ENCODE results near the gene ATXN2. TPM values are rescaled to one million over a fixed set of nuclear protein-coding genes. Genes with fewer than 3 reads are reported as not detected.
"Not testable (repeated sequence)": the region's sequence is repeated elsewhere in the genome, so short reads cannot be mapped to it uniquely, and the experiment has no call there.

The ATXN2 gene
- total RNA-seq, 2 experiments from 2014 or later, result 37.2 to 42.3 TPM

GRCh38 chr12:111595341-111595835 is 3.7 kb downstream of the ATXN2 start:
- H3K27ac Mint-ChIP-seq; H3K9me3 Mint-ChIP-seq; H3K27me3 Mint-ChIP-seq; H3K4me3 Mint-ChIP-seq; H3K36me3 Mint-ChIP-seq; DNase-seq; ATAC-seq (ENCODE audit: low read depth): not testable (repeated sequence)
- H3K4me1 Mint-ChIP-seq, result peaks cover 24% of the 10 kb centered on the region
- POLR2A ChIA-PET, result interaction anchor here (0.9 kb wide), 1 partner anchor 9 kb away, joined by 4 read pairs; no protein-coding TSS in a partner anchor

DNA sequence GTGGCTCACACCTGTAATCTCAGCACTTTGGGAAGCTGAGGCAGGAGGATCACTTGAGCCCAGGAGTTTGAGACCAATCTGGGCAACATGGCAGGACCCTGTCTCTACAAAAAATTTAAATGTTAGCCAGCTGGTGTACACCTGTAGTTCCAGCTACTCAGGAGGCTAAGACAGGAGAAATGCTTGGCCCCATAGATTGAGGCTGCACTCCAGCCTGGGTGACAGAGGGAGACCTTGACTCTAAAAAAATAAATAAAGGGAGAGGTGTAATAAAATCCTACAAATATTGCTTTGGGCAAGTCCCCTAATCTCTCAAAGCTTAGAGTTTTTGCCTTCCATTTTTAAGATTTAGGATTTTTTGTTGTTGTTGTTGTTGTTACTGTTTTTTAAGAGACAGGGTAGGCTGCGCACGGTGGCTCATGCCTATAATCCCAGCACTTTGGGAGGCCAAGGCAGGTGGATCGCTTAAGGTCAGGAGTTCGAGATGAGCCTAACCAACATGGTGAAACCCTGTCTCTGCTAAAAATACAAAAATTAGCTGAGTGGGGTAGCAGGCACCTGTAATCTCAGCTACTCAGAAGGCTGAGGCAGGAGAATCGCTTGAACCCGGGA is 7.6 kb downstream of the ATXN2 start:
- POLR2A ChIA-PET, result interaction anchor here (0.7 kb wide), 1 partner anchor 11 kb away, joined by 3 read pairs; no protein-coding TSS in a partner anchor
- H3K27me3 Mint-ChIP-seq; H3K9me3 Mint-ChIP-seq; H3K4me3 Mint-ChIP-seq; ATAC-seq (ENCODE audit: low read depth); DNase-seq; H3K36me3 Mint-ChIP-seq; H3K27ac Mint-ChIP-seq: not testable (repeated sequence)
- peaks cover 12% of the 10 kb centered on the region for H3K4me1 Mint-ChIP-seq

DNA sequence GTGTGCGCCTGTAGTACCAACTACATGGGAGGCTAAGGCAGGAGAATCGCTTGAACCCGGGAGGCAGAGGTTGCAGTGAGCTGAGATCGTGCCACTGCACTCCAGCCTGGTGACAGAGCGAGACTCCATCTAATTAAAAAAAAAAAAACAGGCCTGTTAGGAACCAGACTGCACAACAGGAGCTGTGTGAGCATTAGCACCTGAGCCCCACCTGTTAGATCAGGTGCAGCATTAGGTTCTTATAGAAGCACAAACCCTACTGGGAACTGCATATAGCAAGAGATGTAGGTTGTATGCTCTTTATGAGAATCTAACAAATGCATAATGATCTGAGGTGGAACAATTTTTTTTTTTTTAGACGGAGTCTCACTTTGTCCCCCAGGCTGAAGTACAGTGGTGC is 8.6 kb downstream of the ATXN2 start:
- POLR2A ChIA-PET, result no interaction called here

DNA sequence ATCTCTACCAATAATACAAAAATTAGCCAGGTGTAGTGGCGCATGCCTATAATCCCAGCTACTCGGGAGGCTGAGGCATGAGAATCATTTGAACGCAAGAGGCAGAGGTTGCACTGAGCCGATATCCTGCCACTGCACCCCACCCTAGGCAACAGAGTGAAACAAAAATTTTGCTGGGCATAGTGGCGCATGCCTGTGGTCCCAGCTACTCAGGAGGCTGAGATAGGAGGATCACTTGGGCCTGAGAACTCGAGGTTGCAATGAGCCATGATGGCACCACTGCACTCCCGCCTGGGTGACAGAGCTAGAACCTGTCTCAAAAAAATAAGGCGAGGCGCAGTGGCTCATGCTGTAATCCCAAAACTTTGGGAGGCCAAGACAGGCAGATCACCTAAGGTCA is 9.5 kb downstream of the ATXN2 start:
- H3K4me1 Mint-ChIP-seq, result peaks cover 3% of the 10 kb centered on the region
- no peak overlapping the region for H3K27ac Mint-ChIP-seq
- H3K36me3 Mint-ChIP-seq, result peaks cover 3% of the 10 kb centered on the region
- POLR2A ChIA-PET, result no interaction called here
- H3K4me3 Mint-ChIP-seq, result no peak overlapping the region
- DNase-seq (no peak), ATAC-seq (ENCODE audit: low read depth) (no peak)
- no peaks in the 10 kb centered on the region for H3K9me3 Mint-ChIP-seq
- H3K27me3 Mint-ChIP-seq, result no peaks in the 10 kb centered on the region

More for the DNA sequence above, 8.6 kb downstream of the ATXN2 start:
- H3K27me3 Mint-ChIP-seq, result no peaks in the 10 kb centered on the region
- H3K4me3 Mint-ChIP-seq, result no peak overlapping the region
- H3K27ac Mint-ChIP-seq, result no peak overlapping the region
- peaks cover 7% of the 10 kb centered on the region for H3K4me1 Mint-ChIP-seq
- DNase-seq (no peak), ATAC-seq (ENCODE audit: low read depth) (no peak)
- H3K36me3 Mint-ChIP-seq, result no peaks in the 10 kb centered on the region
- no peaks in the 10 kb centered on the region for H3K9me3 Mint-ChIP-seq

GRCh38 chr12:111588010-111588409 is 11.1 kb downstream of the ATXN2 start:
- H3K27me3 Mint-ChIP-seq, result no peaks in the 10 kb centered on the region
- ATAC-seq (ENCODE audit: low read depth) (no peak), DNase-seq (no peak)
- H3K4me3 Mint-ChIP-seq, result no peak overlapping the region
- H3K9me3 Mint-ChIP-seq, result no peaks in the 10 kb centered on the region
- H3K4me1 Mint-ChIP-seq, result no peaks in the 10 kb centered on the region
- H3K36me3 Mint-ChIP-seq, result peaks cover 3% of the 10 kb centered on the region
- POLR2A ChIA-PET, result no interaction called here
- no peak overlapping the region for H3K27ac Mint-ChIP-seq

- no peak overlapping the region for H3K4me3 Mint-ChIP-seq
- ATAC-seq (ENCODE audit: low read depth), result no peak
- no peak for DNase-seq
- no peaks in the 10 kb centered on the region for H3K27me3 Mint-ChIP-seq
- H3K27ac Mint-ChIP-seq, result no peak overlapping the region
- H3K9me3 Mint-ChIP-seq, result no peaks in the 10 kb centered on the region
- POLR2A ChIA-PET, result no interaction called here
- no peaks in the 10 kb centered on the region for H3K4me1 Mint-ChIP-seq
- H3K36me3 Mint-ChIP-seq, result peaks cover 3% of the 10 kb centered on the region
These were observed 12.1 kb downstream of the ATXN2 start for GRCh38 chr12:111586986-111587385.

- Mint-ChIP-seq H3K36me3 (peaks cover 3% of the 10 kb centered on the region), H3K4me3 (no peak overlapping the region), H3K4me1 (no peaks in the 10 kb centered on the region), H3K9me3 (no peaks in the 10 kb centered on the region), H3K27me3 (no peaks in the 10 kb centered on the region), H3K27ac (no peak overlapping the region)
- POLR2A ChIA-PET, result interaction anchor here (0.6 to 1.1 kb wide), 2 partner anchors 10 to 273 kb away, joined by 4 to 6 read pairs; no protein-coding TSS in a partner anchor
- ATAC-seq (ENCODE audit: low read depth) (no peak), DNase-seq (no peak)
These were observed 13.4 kb downstream of the ATXN2 start for GRCh38 chr12:111585690-111586089.

- H3K9me3 Mint-ChIP-seq, result no peaks in the 10 kb centered on the region
- H3K4me3 Mint-ChIP-seq, result no peak overlapping the region
- peaks cover 5% of the 10 kb centered on the region for H3K36me3 Mint-ChIP-seq
- POLR2A ChIA-PET, result no interaction called here
- no peak overlapping the region for H3K27ac Mint-ChIP-seq
- no peak for ATAC-seq (ENCODE audit: low read depth)
- no peaks in the 10 kb centered on the region for H3K4me1 Mint-ChIP-seq
- DNase-seq, result no peak
- H3K27me3 Mint-ChIP-seq, result no peaks in the 10 kb centered on the region
These were observed 14.2 kb downstream of the ATXN2 start for GRCh38 chr12:111584959-111585358.

DNA sequence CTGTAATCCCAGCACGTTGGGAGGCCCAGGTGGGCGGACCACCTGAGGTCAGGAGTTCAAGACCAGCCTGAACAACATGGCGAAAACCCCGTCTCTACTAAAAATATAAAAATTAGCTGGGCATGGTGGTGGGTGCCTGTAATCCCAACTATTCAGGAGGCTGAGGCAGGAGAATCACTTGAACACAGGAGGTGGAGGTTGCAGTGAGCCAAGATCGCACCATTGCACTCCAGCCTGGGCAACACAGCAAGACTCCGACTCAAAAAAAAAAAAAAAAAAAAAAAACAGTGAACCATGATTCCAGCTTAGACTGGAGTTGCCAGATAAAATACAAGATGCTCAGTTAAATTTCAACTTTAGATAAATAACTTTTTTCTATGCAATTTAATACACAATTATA is 15.6 kb downstream of the ATXN2 start:
- H3K9me3 Mint-ChIP-seq; H3K4me1 Mint-ChIP-seq; H3K4me3 Mint-ChIP-seq; POLR2A ChIA-PET; ATAC-seq (ENCODE audit: low read depth); H3K27me3 Mint-ChIP-seq; H3K27ac Mint-ChIP-seq; H3K36me3 Mint-ChIP-seq; DNase-seq: not testable (repeated sequence)

DNA sequence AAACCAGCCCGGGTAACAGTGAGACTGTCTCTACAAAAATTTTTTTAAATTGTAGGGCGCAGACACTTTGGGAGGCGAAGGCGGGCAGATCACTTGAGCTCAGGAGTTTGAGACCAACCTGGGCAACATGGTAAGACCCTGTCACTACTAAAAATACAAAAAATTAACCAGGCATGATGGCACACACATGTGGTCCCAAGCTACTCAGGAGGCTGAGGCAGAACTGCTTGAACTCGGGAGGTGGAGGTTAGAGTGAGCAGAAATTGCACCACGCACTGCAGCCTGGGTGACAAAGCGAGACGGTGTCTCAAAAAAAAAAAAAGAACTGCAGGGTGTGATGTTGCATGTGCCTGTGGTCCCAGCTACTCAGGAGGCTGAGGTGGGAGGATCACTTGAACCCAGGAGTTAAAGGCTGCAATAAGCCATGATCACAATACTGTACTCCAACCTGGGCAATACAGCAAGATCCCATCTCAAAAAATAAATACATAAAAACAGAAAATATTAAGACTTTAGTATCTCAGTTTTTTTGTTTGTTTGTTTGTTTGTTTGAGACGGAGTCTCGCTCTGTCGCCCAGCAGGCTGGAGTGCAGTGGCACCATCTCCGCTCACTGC is 16.9 kb downstream of the ATXN2 start:
- H3K27ac Mint-ChIP-seq, result no peak overlapping the region
- ATAC-seq (ENCODE audit: low read depth), result no peak
- peaks cover 5% of the 10 kb centered on the region for H3K36me3 Mint-ChIP-seq
- no peaks in the 10 kb centered on the region for H3K9me3 Mint-ChIP-seq
- POLR2A ChIA-PET, result interaction anchor here (0.6 kb wide), 1 partner anchor 20 kb away, joined by 4 read pairs; no protein-coding TSS in a partner anchor
- DNase-seq, result no peak
- no peaks in the 10 kb centered on the region for H3K27me3 Mint-ChIP-seq
- H3K4me1 Mint-ChIP-seq, result peaks cover 7% of the 10 kb centered on the region
- no peak overlapping the region for H3K4me3 Mint-ChIP-seq

GRCh38 chr12:111581434-111582132 is 17.5 kb downstream of the ATXN2 start:
- Mint-ChIP-seq H3K27ac (no peak overlapping the region), H3K36me3 (peaks cover 5% of the 10 kb centered on the region), H3K9me3 (no peaks in the 10 kb centered on the region), H3K27me3 (no peaks in the 10 kb centered on the region), H3K4me3 (no peak overlapping the region), H3K4me1 (peaks cover 7% of the 10 kb centered on the region)
- no peak for ATAC-seq (ENCODE audit: low read depth)
- no peak for DNase-seq
- POLR2A ChIA-PET, result interaction anchor here (1.1 kb wide), 1 partner anchor 10 kb away, joined by 3 read pairs; no protein-coding TSS in a partner anchor

- Mint-ChIP-seq H3K4me3 (no peak overlapping the region), H3K4me1 (peaks cover 7% of the 10 kb centered on the region), H3K36me3 (peaks cover 5% of the 10 kb centered on the region), H3K9me3 (no peaks in the 10 kb centered on the region), H3K27me3 (no peaks in the 10 kb centered on the region), H3K27ac (no peak overlapping the region)
- ATAC-seq (ENCODE audit: low read depth) (no peak), DNase-seq (no peak)
- POLR2A ChIA-PET, result interaction anchor here (1.1 kb wide), 1 partner anchor 11 kb away, joined by 3 read pairs; no protein-coding TSS in a partner anchor
These were observed 18.4 kb downstream of the ATXN2 start for GRCh38 chr12:111580737-111581136.

DNA sequence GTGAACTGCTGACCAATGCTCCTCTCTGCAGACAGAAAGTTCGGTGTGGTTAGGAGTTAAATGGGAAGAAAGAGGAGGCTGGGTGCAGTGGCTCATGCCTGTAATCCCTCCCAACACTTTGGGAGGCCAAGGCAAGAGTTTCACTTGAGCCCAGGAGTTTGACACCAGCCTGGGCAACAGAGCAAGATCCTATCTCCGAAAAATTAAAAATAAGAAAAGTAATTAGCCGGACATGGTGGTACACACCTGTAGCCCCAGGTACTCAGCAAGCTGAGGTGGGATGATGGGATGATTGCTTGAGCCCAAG is 19.0 kb downstream of the ATXN2 start:
- Mint-ChIP-seq H3K27ac (no peak overlapping the region), H3K36me3 (peaks cover 5% of the 10 kb centered on the region), H3K4me1 (peaks cover 7% of the 10 kb centered on the region), H3K4me3 (no peak overlapping the region), H3K9me3 (no peaks in the 10 kb centered on the region), H3K27me3 (no peaks in the 10 kb centered on the region)
- POLR2A ChIA-PET, result no interaction called here
- no peak for DNase-seq
- no peak for ATAC-seq (ENCODE audit: low read depth)

GRCh38 chr12:111578971-111579340 is 20.2 kb downstream of the ATXN2 start:
- H3K36me3 Mint-ChIP-seq, result peaks cover 2% of the 10 kb centered on the region
- no peak for ATAC-seq (ENCODE audit: low read depth)
- POLR2A ChIA-PET, result no interaction called here

More at GRCh38 chr12:111578971-111579340, 20.2 kb downstream of the ATXN2 start:
- Mint-ChIP-seq H3K27ac (no peak overlapping the region), H3K4me1 (peaks cover 7% of the 10 kb centered on the region), H3K9me3 (no peaks in the 10 kb centered on the region), H3K4me3 (no peak overlapping the region), H3K27me3 (no peaks in the 10 kb centered on the region)
- DNase-seq, result no peak

Measured in activated naive CD8-positive, alpha-beta T cell treated with anti-CD3 and anti-CD28 coated beads, Interleukin-2, amount 10 ng/mL, durations not matched to agents 7 days and 5 days (primary cell).